PC-9 (cell line): ENCODE data around the gene DIP2C. TPM values are rescaled to one million over a fixed set of nuclear protein-coding genes. Genes with fewer than 3 reads are reported as not detected.

Experiments used
- BruUV-seq: library from RNA; stranded (reverse); fragments of 400-500 nt; replicated peaks from 2 replicates; lab custom pipeline; 2021; lab: Mats Ljungman, UMichigan
- CTCF ChIA-PET: fragments of 300-600 bp; sonication (Branson Sonifier 250); formaldehyde crosslinking; loops from one replicate; lab custom pipeline; 2022; ENCODE audit warnings: antibody characterized with exemption; lab: Charles Lee
- POLR2A ChIA-PET: fragments of 300-600 bp; sonication (Branson Sonifier 250); formaldehyde crosslinking; loops from one replicate; lab custom pipeline; 2022; ENCODE audit warnings: antibody characterized with exemption; ENCODE audit not compliant: unreplicated experiment; lab: Charles Lee
- DNase-seq, 2 experiments: peaks; one replicate each; pipeline versions ENCODE4 v3.0.0 to v3.0.0-alpha.2; 2015 to 2022; ENCODE audit warnings: mixed read lengths in 1 of 2
- H2AFZ ChIP-seq: fragments of 200-600 bp; sonication (generic); 2 replicates; pipeline ENCODE4 v1.8.1; 2017; ENCODE audit warnings: antibody characterized with exemption
- H3F3A ChIP-seq: fragments of 200-600 bp; sonication (generic); 2 replicates; pipeline ENCODE4 v1.8.1; 2017; ENCODE audit warnings: antibody characterized with exemption, mild to moderate bottlenecking, low read depth; ENCODE audit not compliant: insufficient read depth
- H3K27ac ChIP-seq: fragments of 200-600 bp; sonication (generic); 2 replicates; pipeline ENCODE4 v1.6.1; 2016; ENCODE audit warnings: mixed run types
- H3K27me3 ChIP-seq: fragments of 200-600 bp; sonication (generic); 2 replicates; pipeline ENCODE4 v1.6.1; 2016; ENCODE audit warnings: low read depth, mixed run types; ENCODE audit not compliant: insufficient read depth
- H3K36me3 ChIP-seq: fragments of 200-600 bp; sonication (generic); 2 replicates; pipeline ENCODE4 v1.6.1; 2016; ENCODE audit warnings: low read depth, mixed run types
- H3K4me1 ChIP-seq: fragments of 200-600 bp; sonication (generic); replicated peaks from 2 replicates; pipeline ENCODE4 v1.6.1; 2016; ENCODE audit warnings: mixed run types; ENCODE audit not compliant: insufficient read depth
- H3K4me2 ChIP-seq: fragments of 200-600 bp; sonication (generic); 2 replicates; pipeline ENCODE4 v1.6.1; 2017; ENCODE audit warnings: mixed run types
- H3K4me3 ChIP-seq: fragments of 200-600 bp; sonication (generic); 2 replicates; pipeline ENCODE4 v1.6.1; 2016; ENCODE audit warnings: mixed run types
- H3K79me2 ChIP-seq: fragments of 200-600 bp; sonication (generic); 2 replicates; pipeline ENCODE4 v1.6.1; 2017; ENCODE audit warnings: low read depth, mixed run types
- H3K9me2 ChIP-seq: fragments of 200-600 bp; sonication (generic); 2 replicates; pipeline ENCODE4 v1.8.1; 2017; ENCODE audit warnings: mild to moderate bottlenecking; ENCODE audit not compliant: insufficient read depth
- H3K9me3 ChIP-seq: fragments of 200-600 bp; sonication (generic); 2 replicates; pipeline ENCODE4 v1.8.1; 2016; ENCODE audit warnings: low read depth; ENCODE audit not compliant: insufficient read depth
- H4K20me1 ChIP-seq: fragments of 200-600 bp; sonication (generic); 2 replicates; pipeline ENCODE4 v1.8.1; 2017; ENCODE audit not compliant: insufficient read depth
- CTCF ChIP-seq: fragments of 200-600 bp; sonication (generic); conservative IDR thresholded peaks from 2 replicates; pipeline ENCODE4 v1.6.1; 2017; ENCODE audit warnings: mixed run types, antibody characterized with exemption, mild to moderate bottlenecking, moderate library complexity
- EZH2 ChIP-seq: fragments of 200-600 bp; sonication (generic); IDR thresholded peaks from 2 replicates; pipeline ENCODE4 v1.8.0; 2017; ENCODE audit warnings: antibody characterized with exemption, low read depth
- intact Hi-C: fragments of 100-400 bp; cut with micrococcal nuclease; formaldehyde crosslinking; loops from one replicate; pipeline ENCODE4 v1.10.0; 2022; ENCODE audit not compliant: unreplicated experiment
- total RNA-seq: library from RNA; stranded (reverse); gene quantifications from 2 replicates; pipeline ENCODE4 v1.2.3, GENCODE V29; 2021

DIP2C gene
- total RNA-seq, 1 experiment from 2014 or later, result 0.83 TPM

GRCh38 chr10:677750-678661 is 11.5 kb downstream of the DIP2C start:
- no peak overlapping the region for H3K4me3 ChIP-seq
- intact Hi-C loops, result no loop called here
- no peak overlapping the region for H2AFZ ChIP-seq
- H3K27me3 ChIP-seq, result peaks cover 12% of the 10 kb centered on the region; the same call in 1 of the 2 replicates
- CTCF ChIA-PET, result no interaction called here
- H3K9me2 ChIP-seq, result no peaks in the 10 kb centered on the region
- H3K4me1 ChIP-seq, result no peaks in the 10 kb centered on the region
- no peak overlapping the region for H3K27ac ChIP-seq
- DNase-seq, result no peak
- H3K9me3 ChIP-seq, result no peaks in the 10 kb centered on the region
- TF ChIP-seq EZH2, result no peak
- no peak for TF ChIP-seq CTCF
- no peak overlapping the region for H3K4me2 ChIP-seq
- H3F3A ChIP-seq, result no peaks in the 10 kb centered on the region
- no peaks in the 10 kb centered on the region for H3K79me2 ChIP-seq
- POLR2A ChIA-PET, result no interaction called here
- H3K36me3 ChIP-seq, result no peaks in the 10 kb centered on the region
- H4K20me1 ChIP-seq, result no peaks in the 10 kb centered on the region
- BruUV-seq, result no TSS peak

GRCh38 chr10:677038-677437 is 12.4 kb downstream of the DIP2C start:
- no peak for DNase-seq
- Histone ChIP-seq H3K4me1 (no peaks in the 10 kb centered on the region), H3K79me2 (no peaks in the 10 kb centered on the region), H3F3A (no peaks in the 10 kb centered on the region), H2AFZ (no peak overlapping the region), H3K4me2 (no peak overlapping the region), H4K20me1 (no peaks in the 10 kb centered on the region), H3K27ac (no peak overlapping the region), H3K27me3 (peaks cover 10% of the 10 kb centered on the region; the same call in 1 of the 2 replicates), H3K9me2 (no peaks in the 10 kb centered on the region), H3K4me3 (no peak overlapping the region), H3K36me3 (no peaks in the 10 kb centered on the region), H3K9me3 (no peaks in the 10 kb centered on the region)
- BruUV-seq, result no TSS peak
- intact Hi-C loops, result no loop called here
- no peak for TF ChIP-seq CTCF
- ChIA-PET POLR2A (no interaction called here), CTCF (no interaction called here)

- intact Hi-C loops, result no loop called here
- no peaks in the 10 kb centered on the region for H3K36me3 ChIP-seq
- ChIA-PET POLR2A (no interaction called here), CTCF (no interaction called here)
- H3K4me1 ChIP-seq, result no peaks in the 10 kb centered on the region
- H3K4me2 ChIP-seq, result no peak overlapping the region
- H3K9me3 ChIP-seq, result no peaks in the 10 kb centered on the region
- no peak overlapping the region for H2AFZ ChIP-seq
- H3K4me3 ChIP-seq, result no peak overlapping the region
- no peaks in the 10 kb centered on the region for H3F3A ChIP-seq
- no peaks in the 10 kb centered on the region for H3K9me2 ChIP-seq
- no peak for DNase-seq
- peaks cover 10% of the 10 kb centered on the region; the same call in 1 of the 2 replicates for H3K27me3 ChIP-seq
- no peak overlapping the region for H3K27ac ChIP-seq
- H3K79me2 ChIP-seq, result no peaks in the 10 kb centered on the region
- TF ChIP-seq EZH2 (no peak), CTCF (no peak)
- H4K20me1 ChIP-seq, result no peaks in the 10 kb centered on the region
- BruUV-seq, result no TSS peak
Measured at GRCh38 chr10:676178-676577, 13.3 kb downstream of the DIP2C start.
